Gastrocnemius medialis (tissue), 4 donors: Measurements from ENCODE around the gene COL24A1. TPM values are rescaled to one million over a fixed set of nuclear protein-coding genes. Genes with fewer than 3 reads are reported as not detected.

Experiments used
- ATAC-seq, 2 donors: fragments of 150-250 bp; one replicate each; pipeline ENCODE4 v1.9.1; 2016
- DNase-seq, 2 donors: peaks; one replicate each; pipeline ENCODE4 v3.0.0-alpha.2; 2019
- H3K27ac ChIP-seq, 4 donors: fragments of 200-600 bp; sonication (generic); 1 replicate in 1 of 4; 2 replicates in 3 of 4; pipeline ENCODE4 v1.5.1; 2016 to 2018; ENCODE audit warnings: mild to moderate bottlenecking in 2 of 4, moderate library complexity in 1 of 4
- H3K27me3 ChIP-seq, 3 donors: fragments of 200-600 bp; sonication (generic) in 2 of 3; 1 replicate in 1 of 3; 2 replicates in 2 of 3; pipeline versions ENCODE4 v1.5.1 to v1.6.0; 2016 to 2019; ENCODE audit warnings: mild to moderate bottlenecking in 1 of 3, moderate library complexity in 1 of 3
- H3K36me3 ChIP-seq, 2 donors: fragments of 200-600 bp; sonication (generic) in 1 of 2; one replicate each; pipeline ENCODE4 v1.5.1; 2017 to 2018
- H3K4me1 ChIP-seq, 2 donors: fragments of 200-600 bp; sonication (generic) in 1 of 2; one replicate each; pipeline ENCODE4 v1.5.1; 2016 to 2017; ENCODE audit warnings: mild to moderate bottlenecking in 2 of 2
- H3K4me3 ChIP-seq, 4 donors: fragments of 200-600 bp; sonication (generic) in 3 of 4; 1 replicate in 1 of 4; 2 replicates in 3 of 4; pipeline ENCODE4 v1.5.1; 2016 to 2019; ENCODE audit warnings: mild to moderate bottlenecking in 2 of 4
- H3K9me3 ChIP-seq, 3 donors: fragments of 200-600 bp; sonication (generic) in 2 of 3; 1 replicate in 1 of 3; 2 replicates in 2 of 3; pipeline ENCODE4 v1.5.1; 2016 to 2019
- CTCF ChIP-seq, 5 experiments: fragments of 450-650 bp in 3 of 5; fragments of 200-600 bp in 2 of 5; sonication (generic) in 2 of 5; IDR thresholded peaks in 4 of 5; conservative IDR thresholded peaks in 1 of 5; 1 replicate in 4 of 5; 2 replicates in 1 of 5; pipeline ENCODE4 v1.5.1; 2016 to 2019; ENCODE audit warnings: antibody characterized with exemption in 5 of 5, mild to moderate bottlenecking in 3 of 5, moderate library complexity in 3 of 5
- POLR2A ChIP-seq, 2 donors: fragments of 450-650 bp; IDR thresholded peaks; one replicate each; pipeline ENCODE4 v1.6.1; 2017; ENCODE audit warnings: antibody characterized with exemption in 2 of 2, mild to moderate bottlenecking in 2 of 2, moderate library complexity in 2 of 2
- in situ Hi-C, 4 donors: fragments of 200-750 bp; cut with MboI; loops; one replicate each; pipeline versions ENCODE4 v1.15.0 to v1.8.0; 2017; ENCODE audit warnings: low sequenced_read_pairs in 4 of 4
- intact Hi-C: fragments of 100-400 bp; cut with DNase I; formaldehyde crosslinking; loops from one replicate; pipeline ENCODE4 v1.15.1; 2023; ENCODE audit warnings: low total_unique reads
- total RNA-seq, 4 donors: library from RNA; depleted of rRNA; stranded (reverse); fragments of >200 nt; gene quantifications; one replicate each; pipeline versions ENCODE4 v1.1.0 to v1.2.3, GENCODE V29; 2016

Gene COL24A1
- total RNA-seq, 4 donors from 2014 or later, result 0.09 to 0.36 TPM; not detected in 2

GRCh38 chr1:86052948-86053698 is 103.4 kb downstream of the COL24A1 start:
- in situ Hi-C loops, result no loop called here
- DNase-seq (no peak), ATAC-seq (no peak)
- H3K4me3 ChIP-seq, result no peak overlapping the region
- intact Hi-C loops, result no loop called here
- no peak for TF ChIP-seq CTCF (IDR thresholded peaks at IDR 0.05 in 4 of 5, conservative IDR thresholded peaks at IDR 0.05 in 1 of 5)
- no peak for TF ChIP-seq POLR2A (IDR thresholded peaks at IDR 0.05)
- no peaks in the 10 kb centered on the region for H3K4me1 ChIP-seq
- H3K9me3 ChIP-seq, result no peaks in the 10 kb centered on the region
- H3K27me3 ChIP-seq, result no peaks in the 10 kb centered on the region
- no peak overlapping the region for H3K27ac ChIP-seq
- H3K36me3 ChIP-seq, result no peaks in the 10 kb centered on the region

GRCh38 chr1:86035101-86035500 is 121.5 kb downstream of the COL24A1 start:
- in situ Hi-C loops (no loop called here), intact Hi-C loops (no loop called here)

GRCh38 chr1:86030180-86030579 is 126.4 kb downstream of the COL24A1 start:
- H3K36me3 ChIP-seq, result no peaks in the 10 kb centered on the region
- H3K27me3 ChIP-seq, result no peaks in the 10 kb centered on the region
- intact Hi-C loops, result no loop called here
- DNase-seq (no peak), ATAC-seq (no peak)
- in situ Hi-C loops, result no loop called here
- H3K9me3 ChIP-seq, result no peaks in the 10 kb centered on the region
- no peak for TF ChIP-seq CTCF (IDR thresholded peaks at IDR 0.05 in 4 of 5, conservative IDR thresholded peaks at IDR 0.05 in 1 of 5)
- TF ChIP-seq POLR2A (IDR thresholded peaks at IDR 0.05), result no peak
- H3K27ac ChIP-seq, result no peak overlapping the region
- no peaks in the 10 kb centered on the region for H3K4me1 ChIP-seq
- H3K4me3 ChIP-seq, result no peak overlapping the region

More at GRCh38 chr1:86035101-86035500, 121.5 kb downstream of the COL24A1 start:
- Histone ChIP-seq H3K4me3 (no peak overlapping the region), H3K27me3 (no peaks in the 10 kb centered on the region), H3K9me3 (no peaks in the 10 kb centered on the region), H3K36me3 (no peaks in the 10 kb centered on the region), H3K27ac (no peak overlapping the region), H3K4me1 (no peaks in the 10 kb centered on the region)
- DNase-seq (no peak), ATAC-seq (no peak)
- no peak for TF ChIP-seq CTCF (IDR thresholded peaks at IDR 0.05 in 4 of 5, conservative IDR thresholded peaks at IDR 0.05 in 1 of 5)
- no peak for TF ChIP-seq POLR2A (IDR thresholded peaks at IDR 0.05)

- intact Hi-C loops, result no loop called here
Measured at GRCh38 chr1:86018283-86018923, 138.2 kb downstream of the COL24A1 start.

More at GRCh38 chr1:86018283-86018923, 138.2 kb downstream of the COL24A1 start:
- no peak overlapping the region for H3K4me3 ChIP-seq
- in situ Hi-C loops, result no loop called here
- no peak overlapping the region for H3K27ac ChIP-seq
- peak in 3 of 5 experiments; percentile 26 to 66 (median 48) for TF ChIP-seq CTCF (IDR thresholded peaks at IDR 0.05 in 4 of 5, conservative IDR thresholded peaks at IDR 0.05 in 1 of 5)
- TF ChIP-seq POLR2A (IDR thresholded peaks at IDR 0.05), result no peak
- H3K27me3 ChIP-seq, result no peaks in the 10 kb centered on the region
- no peaks in the 10 kb centered on the region for H3K4me1 ChIP-seq
- ATAC-seq (no peak), DNase-seq (no peak)
- H3K36me3 ChIP-seq, result no peaks in the 10 kb centered on the region
- no peaks in the 10 kb centered on the region for H3K9me3 ChIP-seq
